Gastrocnemius medialis (tissue), 4 donors: Measurements from ENCODE around the gene ZNF487. TPM values are rescaled to one million over a fixed set of nuclear protein-coding genes. Genes with fewer than 3 reads are reported as not detected.

ENCODE experiments used
- total RNA-seq, 4 donors: library from RNA; depleted of rRNA; stranded (reverse); fragments of >200 nt; gene quantifications; one replicate each; pipeline versions ENCODE4 v1.1.0 to v1.2.3, GENCODE V29; 2016

The ZNF487 gene
- total RNA-seq, 4 donors from 2014 or later, result 0.80 to 2.4 (median 1.7) TPM

Other genes starting within 250 kb of the ZNF487 start
- under 1 TPM; 0.31 to 0.80 (median 0.73) TPM for gene RASGEF1A, start 170.0 kb upstream of the ZNF487 start, total RNA-seq
- gene FXYD4, start 65.5 kb upstream of the ZNF487 start, total RNA-seq, result not detected
- gene HNRNPF, start 27.9 kb upstream of the ZNF487 start, total RNA-seq, result 100 to 1,000 TPM in 1 of 4 donors, 10 to 100 TPM in 3; 69.2 to 111 (median 90.6) TPM
- 1 to 10 TPM; 2.0 to 4.3 (median 3.2) TPM for gene ZNF239, start 137.5 kb downstream of the ZNF487 start, total RNA-seq
- gene ZNF485, start 169.3 kb downstream of the ZNF487 start, total RNA-seq, result 1 to 10 TPM; 2.6 to 3.7 (median 2.9) TPM
- gene ZNF32, start 211.8 kb downstream of the ZNF487 start, total RNA-seq, result 10 to 100 TPM; 38.1 to 65.5 (median 61.5) TPM